HepG2 (cell line): ENCODE results near the gene SHMT1. TPM values are rescaled to one million over a fixed set of nuclear protein-coding genes. Genes with fewer than 3 reads are reported as not detected.

Experiments
- CAMTA2 ChIP-seq: sonication (generic); formaldehyde crosslinking; IDR thresholded peaks from 2 replicates; pipeline ENCODE4 v1.4.0; 2020; ENCODE audit warnings: mild to moderate bottlenecking, missing genetic modification reagents, borderline replicate concordance
- CBX5 ChIP-seq: sonication (generic); formaldehyde crosslinking; IDR thresholded peaks from 2 replicates; pipeline ENCODE4 v1.4.0; 2020; ENCODE audit warnings: missing genetic modification reagents, borderline replicate concordance
- HNRNPK ChIP-seq: fragments of 200-400 bp; formaldehyde crosslinking; IDR thresholded peaks from 2 replicates; pipeline ENCODE4 v1.6.1; 2018; ENCODE audit warnings: low read length, low read depth, moderate library complexity, mild to moderate bottlenecking; ENCODE audit not compliant: poor library complexity, severe bottlenecking
- MAFK ChIP-seq, 2 experiments: IDR thresholded peaks in 1 of 2; conservative IDR thresholded peaks in 1 of 2; 2 replicates each; pipeline ENCODE4 v1.6.1; 2011; ENCODE audit warnings: improper control_type of control experiment in 2 of 2, low read length in 2 of 2
- NFE2L2 ChIP-seq: fragments of 150-350 bp; IDR thresholded peaks from 2 replicates; pipeline ENCODE4 v1.6.1; 2014; ENCODE audit warnings: low read length
- SCMH1 ChIP-seq: sonication (generic); formaldehyde crosslinking; IDR thresholded peaks from 2 replicates; pipeline ENCODE4 v1.9.0; 2021; ENCODE audit warnings: missing genetic modification reagents, mild to moderate bottlenecking, borderline replicate concordance
- SOX6 ChIP-seq, 2 experiments: fragments of 450-650 bp in 1 of 2; sonication (generic) in 1 of 2; formaldehyde crosslinking in 1 of 2; IDR thresholded peaks; 2 replicates each; pipeline versions ENCODE4 v1.4.0 to v1.6.1; 2017 to 2020; ENCODE audit warnings: antibody characterized with exemption in 1 of 2, mild to moderate bottlenecking in 1 of 2, missing genetic modification reagents in 1 of 2
- TMF1 ChIP-seq: sonication (generic); formaldehyde crosslinking; IDR thresholded peaks from 2 replicates; pipeline ENCODE4 v1.8.1; 2022; ENCODE audit warnings: low read depth, missing genetic modification reagents
- ZBTB8A ChIP-seq: sonication (generic); formaldehyde crosslinking; IDR thresholded peaks from 2 replicates; pipeline ENCODE4 v1.4.0; 2020; ENCODE audit warnings: mild to moderate bottlenecking, low read depth, missing genetic modification reagents, borderline replicate concordance
- ZNF333 ChIP-seq: sonication (generic); formaldehyde crosslinking; IDR thresholded peaks from 2 replicates; pipeline ENCODE4 v1.4.0; 2020; ENCODE audit warnings: mild to moderate bottlenecking, missing genetic modification reagents, borderline replicate concordance
- ZNF546 ChIP-seq: sonication (generic); formaldehyde crosslinking; conservative IDR thresholded peaks from 2 replicates; pipeline ENCODE4 v1.8.1; 2023; ENCODE audit warnings: mild to moderate bottlenecking, missing genetic modification reagents
- ZNF747 ChIP-seq: sonication (generic); formaldehyde crosslinking; IDR thresholded peaks from 2 replicates; pipeline ENCODE4 v1.8.1; 2023; ENCODE audit warnings: missing genetic modification reagents, mild to moderate bottlenecking, borderline replicate concordance
- ZNF777 ChIP-seq: sonication (generic); formaldehyde crosslinking; IDR thresholded peaks from 2 replicates; pipeline ENCODE4 v1.4.0; 2020; ENCODE audit warnings: missing genetic modification reagents
- polyA plus RNA-seq, 8 experiments: library from polyadenylated mRNA; depleted of rRNA in 3 of 8; stranded (reverse) in 7 of 8; unstranded in 1 of 8; fragments of >200 nt; fragmentation: Illumina TruSeq in 4 of 8; extraction: Trizol in 4 of 8; gene quantifications; 2 replicates each; pipeline versions ENCODE4 v1.2.1 to v1.2.3, GENCODE V29; 2011 to 2016; ENCODE audit warnings: low read depth in 4 of 8, missing spikeins in 1 of 8, mixed read lengths in 1 of 8; ENCODE audit not compliant: insufficient read depth in 1 of 8
- total RNA-seq, 5 experiments: library from RNA; depleted of rRNA; stranded (reverse); fragments of >200 nt; fragmentation: Illumina TruSeq; extraction: Trizol; gene quantifications; 2 replicates each; pipeline ENCODE4 v1.2.3, GENCODE V29; 2016; ENCODE audit warnings: low read depth in 1 of 5
- TF ChIP-seq, protein P1 (sequence below): sonication (generic); formaldehyde crosslinking; IDR thresholded peaks from 2 replicates; pipeline ENCODE4 v1.5.0; 2020; ENCODE audit warnings: mild to moderate bottlenecking, missing genetic modification reagents, borderline replicate concordance
- TF ChIP-seq, protein P2 (sequence below): sonication (generic); formaldehyde crosslinking; IDR thresholded peaks from 2 replicates; pipeline ENCODE4 v1.4.0; 2020; ENCODE audit warnings: mild to moderate bottlenecking, missing genetic modification reagents
- TF ChIP-seq, protein P3 (sequence below): sonication (generic); formaldehyde crosslinking; IDR thresholded peaks from 2 replicates; pipeline ENCODE4 v1.4.0; 2020; ENCODE audit warnings: mild to moderate bottlenecking, missing genetic modification reagents, borderline replicate concordance
- TF ChIP-seq, protein P4 (sequence below): sonication (generic); formaldehyde crosslinking; IDR thresholded peaks from 2 replicates; pipeline ENCODE4 v1.4.0; 2020; ENCODE audit warnings: missing genetic modification reagents
- TF ChIP-seq, protein P5 (sequence below): sonication (generic); formaldehyde crosslinking; IDR thresholded peaks from 2 replicates; pipeline ENCODE4 v1.4.0; 2020; ENCODE audit warnings: mild to moderate bottlenecking, missing genetic modification reagents

SHMT1 gene
- total and polyA plus RNA-seq, 2 of the 13 experiments (the other 11 are each of a cell fraction or from before 2014, with no cell fraction given): 21.3 to 48.8 TPM

DNA sequence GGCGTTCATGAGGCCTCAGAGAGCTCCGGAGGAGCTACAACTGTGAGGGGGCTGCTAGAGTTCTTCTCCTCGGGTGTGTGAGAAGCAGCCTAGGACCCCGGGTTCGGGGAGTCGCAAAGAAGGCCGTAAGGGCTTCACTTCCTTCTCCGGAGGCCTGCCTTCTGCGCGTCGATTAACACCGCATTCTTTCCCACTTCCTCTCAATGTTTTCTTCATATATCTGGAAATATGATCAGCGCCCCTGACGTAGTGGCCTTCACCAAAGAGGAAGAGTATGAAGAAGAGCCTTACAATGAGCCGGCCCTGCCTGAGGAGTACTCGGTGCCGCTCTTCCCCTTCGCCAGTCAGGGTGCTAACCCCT, 47.8 kb downstream of the SHMT1 start (continued):
- TF ChIP-seq, protein P1, sequence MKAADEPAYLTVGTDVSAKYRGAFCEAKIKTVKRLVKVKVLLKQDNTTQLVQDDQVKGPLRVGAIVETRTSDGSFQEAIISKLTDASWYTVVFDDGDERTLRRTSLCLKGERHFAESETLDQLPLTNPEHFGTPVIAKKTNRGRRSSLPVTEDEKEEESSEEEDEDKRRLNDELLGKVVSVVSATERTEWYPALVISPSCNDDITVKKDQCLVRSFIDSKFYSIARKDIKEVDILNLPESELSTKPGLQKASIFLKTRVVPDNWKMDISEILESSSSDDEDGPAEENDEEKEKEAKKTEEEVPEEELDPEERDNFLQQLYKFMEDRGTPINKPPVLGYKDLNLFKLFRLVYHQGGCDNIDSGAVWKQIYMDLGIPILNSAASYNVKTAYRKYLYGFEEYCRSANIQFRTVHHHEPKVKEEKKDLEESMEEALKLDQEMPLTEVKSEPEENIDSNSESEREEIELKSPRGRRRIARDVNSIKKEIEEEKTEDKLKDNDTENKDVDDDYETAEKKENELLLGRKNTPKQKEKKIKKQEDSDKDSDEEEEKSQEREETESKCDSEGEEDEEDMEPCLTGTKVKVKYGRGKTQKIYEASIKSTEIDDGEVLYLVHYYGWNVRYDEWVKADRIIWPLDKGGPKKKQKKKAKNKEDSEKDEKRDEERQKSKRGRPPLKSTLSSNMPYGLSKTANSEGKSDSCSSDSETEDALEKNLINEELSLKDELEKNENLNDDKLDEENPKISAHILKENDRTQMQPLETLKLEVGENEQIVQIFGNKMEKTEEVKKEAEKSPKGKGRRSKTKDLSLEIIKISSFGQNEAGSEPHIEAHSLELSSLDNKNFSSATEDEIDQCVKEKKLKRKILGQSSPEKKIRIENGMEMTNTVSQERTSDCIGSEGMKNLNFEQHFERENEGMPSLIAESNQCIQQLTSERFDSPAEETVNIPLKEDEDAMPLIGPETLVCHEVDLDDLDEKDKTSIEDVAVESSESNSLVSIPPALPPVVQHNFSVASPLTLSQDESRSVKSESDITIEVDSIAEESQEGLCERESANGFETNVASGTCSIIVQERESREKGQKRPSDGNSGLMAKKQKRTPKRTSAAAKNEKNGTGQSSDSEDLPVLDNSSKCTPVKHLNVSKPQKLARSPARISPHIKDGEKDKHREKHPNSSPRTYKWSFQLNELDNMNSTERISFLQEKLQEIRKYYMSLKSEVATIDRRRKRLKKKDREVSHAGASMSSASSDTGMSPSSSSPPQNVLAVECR (CRISPR knock-in tag): no peak
- no peak for TF ChIP-seq NFE2L2
- TF ChIP-seq ZNF546 (CRISPR knock-in tag): no peak
- no peak for TF ChIP-seq ZNF747 (CRISPR knock-in tag)
- 0 out of 2 replicates have a peak, but pooled peaks have one; percentile 36 for TF ChIP-seq ZNF333 (CRISPR knock-in tag)
- no peak for TF ChIP-seq CBX5 (CRISPR knock-in tag)
- TF ChIP-seq MAFK (conservative IDR thresholded peaks at IDR 0.05 in 1 of 2, IDR thresholded peaks at IDR 0.05 in 1 of 2; ENCODE audit: low read length in 2 of 2): no peak
- TF ChIP-seq TMF1 (CRISPR knock-in tag): peak; percentile 21; the same call in 1 of the 2 replicates
- TF ChIP-seq, protein P2, sequence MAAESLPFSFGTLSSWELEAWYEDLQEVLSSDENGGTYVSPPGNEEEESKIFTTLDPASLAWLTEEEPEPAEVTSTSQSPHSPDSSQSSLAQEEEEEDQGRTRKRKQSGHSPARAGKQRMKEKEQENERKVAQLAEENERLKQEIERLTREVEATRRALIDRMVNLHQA (CRISPR knock-in tag): no peak
- no peak for TF ChIP-seq SOX6 (IDR thresholded peaks at IDR 0.05)
- TF ChIP-seq SOX6 (CRISPR knock-in tag; IDR thresholded peaks at IDR 0.05): no peak
- TF ChIP-seq ZNF777 (CRISPR knock-in tag): no peak
- no peak for TF ChIP-seq HNRNPK
- TF ChIP-seq ZBTB8A: no peak
- TF ChIP-seq, protein P3, sequence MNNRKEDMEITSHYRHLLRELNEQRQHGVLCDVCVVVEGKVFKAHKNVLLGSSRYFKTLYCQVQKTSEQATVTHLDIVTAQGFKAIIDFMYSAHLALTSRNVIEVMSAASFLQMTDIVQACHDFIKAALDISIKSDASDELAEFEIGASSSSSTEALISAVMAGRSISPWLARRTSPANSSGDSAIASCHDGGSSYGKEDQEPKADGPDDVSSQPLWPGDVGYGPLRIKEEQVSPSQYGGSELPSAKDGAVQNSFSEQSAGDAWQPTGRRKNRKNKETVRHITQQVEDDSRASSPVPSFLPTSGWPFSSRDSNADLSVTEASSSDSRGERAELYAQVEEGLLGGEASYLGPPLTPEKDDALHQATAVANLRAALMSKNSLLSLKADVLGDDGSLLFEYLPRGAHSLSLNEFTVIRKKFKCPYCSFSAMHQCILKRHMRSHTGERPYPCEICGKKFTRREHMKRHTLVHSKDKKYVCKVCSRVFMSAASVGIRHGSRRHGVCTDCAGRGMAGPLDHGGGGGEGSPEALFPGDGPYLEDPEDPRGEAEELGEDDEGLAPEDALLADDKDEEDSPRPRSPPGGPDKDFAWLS: no peak
- TF ChIP-seq, protein P4, sequence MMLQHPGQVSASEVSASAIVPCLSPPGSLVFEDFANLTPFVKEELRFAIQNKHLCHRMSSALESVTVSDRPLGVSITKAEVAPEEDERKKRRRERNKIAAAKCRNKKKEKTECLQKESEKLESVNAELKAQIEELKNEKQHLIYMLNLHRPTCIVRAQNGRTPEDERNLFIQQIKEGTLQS: no peak
- TF ChIP-seq, protein P5, sequence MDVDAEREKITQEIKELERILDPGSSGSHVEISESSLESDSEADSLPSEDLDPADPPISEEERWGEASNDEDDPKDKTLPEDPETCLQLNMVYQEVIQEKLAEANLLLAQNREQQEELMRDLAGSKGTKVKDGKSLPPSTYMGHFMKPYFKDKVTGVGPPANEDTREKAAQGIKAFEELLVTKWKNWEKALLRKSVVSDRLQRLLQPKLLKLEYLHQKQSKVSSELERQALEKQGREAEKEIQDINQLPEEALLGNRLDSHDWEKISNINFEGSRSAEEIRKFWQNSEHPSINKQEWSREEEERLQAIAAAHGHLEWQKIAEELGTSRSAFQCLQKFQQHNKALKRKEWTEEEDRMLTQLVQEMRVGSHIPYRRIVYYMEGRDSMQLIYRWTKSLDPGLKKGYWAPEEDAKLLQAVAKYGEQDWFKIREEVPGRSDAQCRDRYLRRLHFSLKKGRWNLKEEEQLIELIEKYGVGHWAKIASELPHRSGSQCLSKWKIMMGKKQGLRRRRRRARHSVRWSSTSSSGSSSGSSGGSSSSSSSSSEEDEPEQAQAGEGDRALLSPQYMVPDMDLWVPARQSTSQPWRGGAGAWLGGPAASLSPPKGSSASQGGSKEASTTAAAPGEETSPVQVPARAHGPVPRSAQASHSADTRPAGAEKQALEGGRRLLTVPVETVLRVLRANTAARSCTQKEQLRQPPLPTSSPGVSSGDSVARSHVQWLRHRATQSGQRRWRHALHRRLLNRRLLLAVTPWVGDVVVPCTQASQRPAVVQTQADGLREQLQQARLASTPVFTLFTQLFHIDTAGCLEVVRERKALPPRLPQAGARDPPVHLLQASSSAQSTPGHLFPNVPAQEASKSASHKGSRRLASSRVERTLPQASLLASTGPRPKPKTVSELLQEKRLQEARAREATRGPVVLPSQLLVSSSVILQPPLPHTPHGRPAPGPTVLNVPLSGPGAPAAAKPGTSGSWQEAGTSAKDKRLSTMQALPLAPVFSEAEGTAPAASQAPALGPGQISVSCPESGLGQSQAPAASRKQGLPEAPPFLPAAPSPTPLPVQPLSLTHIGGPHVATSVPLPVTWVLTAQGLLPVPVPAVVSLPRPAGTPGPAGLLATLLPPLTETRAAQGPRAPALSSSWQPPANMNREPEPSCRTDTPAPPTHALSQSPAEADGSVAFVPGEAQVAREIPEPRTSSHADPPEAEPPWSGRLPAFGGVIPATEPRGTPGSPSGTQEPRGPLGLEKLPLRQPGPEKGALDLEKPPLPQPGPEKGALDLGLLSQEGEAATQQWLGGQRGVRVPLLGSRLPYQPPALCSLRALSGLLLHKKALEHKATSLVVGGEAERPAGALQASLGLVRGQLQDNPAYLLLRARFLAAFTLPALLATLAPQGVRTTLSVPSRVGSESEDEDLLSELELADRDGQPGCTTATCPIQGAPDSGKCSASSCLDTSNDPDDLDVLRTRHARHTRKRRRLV (CRISPR knock-in tag): no peak
- TF ChIP-seq CAMTA2: no peak
- no peak for TF ChIP-seq SCMH1 (CRISPR knock-in tag)
